ENCODE measurements around the gene MAFF. TPM values are rescaled to one million over a fixed set of nuclear protein-coding genes. Genes with fewer than 3 reads are reported as not detected.

The MAFF gene
- total RNA-seq, 1 experiment from 2014 or later, result 26.0 TPM

GRCh38 chr22:38169116-38169515, 32.7 kb upstream of the MAFF start:
- ChIA-PET CTCF (no interaction called here), POLR2A (no interaction called here)
- intact Hi-C loops (cut with micrococcal nuclease), result no loop called here

GRCh38 chr22:38170469-38170868, 31.3 kb upstream of the MAFF start:
- no peaks in the 10 kb centered on the region for H4K20me1 ChIP-seq (ENCODE audit: insufficient read depth)
- no peak overlapping the region for H3K27ac ChIP-seq (ENCODE audit: low read depth, low read length)
- ATAC-seq, result no peak
- H3K27me3 ChIP-seq (ENCODE audit: insufficient read depth, low read length), result no peaks in the 10 kb centered on the region
- no TSS peak for BruUV-seq (replicated peaks)
- no peaks in the 10 kb centered on the region for H3K9me3 ChIP-seq (ENCODE audit: control insufficient read depth in 1 of 2, insufficient read depth in 1 of 2, low read depth in 1 of 2, low read length in 2 of 2)
- peaks cover 13 to 20% of the 10 kb centered on the region in 2 experiments for H3K4me1 ChIP-seq (ENCODE audit: control insufficient read depth in 1 of 2, insufficient read depth in 2 of 2, low read length in 2 of 2)
- RAD21 ChIA-PET (ENCODE audit: low non-redundant PET in 1 of 2, low total read pairs in 2 of 2, uncharacterized antibody in 2 of 2, unreplicated experiment in 2 of 2), result no interaction called here
- no peak overlapping the region for H3K4me2 ChIP-seq (ENCODE audit: low read length)
- CTCF ChIA-PET, result no interaction called here
- H2AFZ ChIP-seq (ENCODE audit: low read depth, low read length, poor library complexity, severe bottlenecking), result no peak overlapping the region
- no peaks in the 10 kb centered on the region for H3K36me3 ChIP-seq (ENCODE audit: control insufficient read depth in 1 of 2, insufficient read depth in 2 of 2, low read length in 2 of 2)
- no peak for DNase-seq (ENCODE audit: low read depth, low spot score)
- no peak overlapping the region for H3K9ac ChIP-seq (ENCODE audit: low read length)
- intact Hi-C loops (cut with micrococcal nuclease), result no loop called here
- H3K9me2 ChIP-seq (ENCODE audit: insufficient read depth), result no peaks in the 10 kb centered on the region
- no peaks in the 10 kb centered on the region for H3K79me2 ChIP-seq (ENCODE audit: insufficient read depth, low read length)
- POLR2A ChIA-PET, result no interaction called here
- TF ChIP-seq SP1 (IDR thresholded peaks at IDR 0.05; ENCODE audit: low read depth), result no peak
- TF ChIP-seq FOSL1 (IDR thresholded peaks at IDR 0.05; ENCODE audit: low read depth), result no peak
- no peak for TF ChIP-seq ZFX (IDR thresholded peaks at IDR 0.05)
- TF ChIP-seq SIN3A (IDR thresholded peaks at IDR 0.05; ENCODE audit: low read depth), result no peak
- TF ChIP-seq EGR1 (IDR thresholded peaks at IDR 0.05; ENCODE audit: low read depth), result no peak
- no peak for TF ChIP-seq ATF3 (IDR thresholded peaks at IDR 0.05)
- no peak for TF ChIP-seq CTCF (IDR thresholded peaks at IDR 0.05 in 2 of 3, conservative IDR thresholded peaks at IDR 0.05 in 1 of 3; ENCODE audit: borderline replicate concordance in 1 of 3, insufficient read depth in 1 of 3, low read depth in 2 of 3, low read length in 2 of 3)
- no peak for TF ChIP-seq ELF1 (IDR thresholded peaks at IDR 0.05; ENCODE audit: borderline replicate concordance, low read depth)
- no peak overlapping the region for H3K4me3 ChIP-seq (replicated peaks in 1 of 2; ENCODE audit: low read depth in 1 of 2, low read length in 2 of 2)

More at GRCh38 chr22:38169116-38169515, 32.7 kb upstream of the MAFF start:
- Histone ChIP-seq H3K4me2 (ENCODE audit: low read length) (no peak overlapping the region), H3K27ac (ENCODE audit: low read depth, low read length) (no peak overlapping the region), H2AFZ (ENCODE audit: low read depth, low read length, poor library complexity, severe bottlenecking) (no peak overlapping the region), H3K36me3 (ENCODE audit: control insufficient read depth in 1 of 2, insufficient read depth in 2 of 2, low read length in 2 of 2) (no peaks in the 10 kb centered on the region; a peak in 1 of 4 replicates), H4K20me1 (ENCODE audit: insufficient read depth) (no peaks in the 10 kb centered on the region), H3K9me3 (ENCODE audit: control insufficient read depth in 1 of 2, insufficient read depth in 1 of 2, low read depth in 1 of 2, low read length in 2 of 2) (no peaks in the 10 kb centered on the region), H3K4me1 (ENCODE audit: control insufficient read depth in 1 of 2, insufficient read depth in 2 of 2, low read length in 2 of 2) (peaks cover 18 to 24% of the 10 kb centered on the region in 2 experiments), H3K9ac (ENCODE audit: low read length) (no peak overlapping the region), H3K4me3 (replicated peaks in 1 of 2; ENCODE audit: low read depth in 1 of 2, low read length in 2 of 2) (no peak overlapping the region), H3K79me2 (ENCODE audit: insufficient read depth, low read length) (no peaks in the 10 kb centered on the region), H3K9me2 (ENCODE audit: insufficient read depth) (no peaks in the 10 kb centered on the region), H3K27me3 (ENCODE audit: insufficient read depth, low read length) (no peaks in the 10 kb centered on the region)
- RAD21 ChIA-PET (ENCODE audit: low non-redundant PET in 1 of 2, low total read pairs in 2 of 2, uncharacterized antibody in 2 of 2, unreplicated experiment in 2 of 2), result no interaction called here
- TF ChIP-seq CEBPB (IDR thresholded peaks at IDR 0.05; ENCODE audit: low read depth) (no peak), CTCF (IDR thresholded peaks at IDR 0.05 in 2 of 3, conservative IDR thresholded peaks at IDR 0.05 in 1 of 3; ENCODE audit: borderline replicate concordance in 1 of 3, insufficient read depth in 1 of 3, low read depth in 2 of 3, low read length in 2 of 3) (no peak), ELF1 (IDR thresholded peaks at IDR 0.05; ENCODE audit: borderline replicate concordance, low read depth) (no peak)
- ATAC-seq, result no peak
- no peak for DNase-seq (ENCODE audit: low read depth, low spot score)
- no TSS peak for BruUV-seq (replicated peaks)
